Cardiac ventricle fibroblast (primary cell): ENCODE results near the gene UFC1. TPM values are rescaled to one million over a fixed set of nuclear protein-coding genes. Genes with fewer than 3 reads are reported as not detected.

Experiments
- total RNA-seq: library from RNA; depleted of rRNA; stranded (reverse); fragments of >200 nt; gene quantifications from 2 replicates; pipeline ENCODE4 v1.2.3, GENCODE V29; 2015

The UFC1 gene
- 79.6 and 90.7 TPM in 2 replicates for total RNA-seq

DNA sequence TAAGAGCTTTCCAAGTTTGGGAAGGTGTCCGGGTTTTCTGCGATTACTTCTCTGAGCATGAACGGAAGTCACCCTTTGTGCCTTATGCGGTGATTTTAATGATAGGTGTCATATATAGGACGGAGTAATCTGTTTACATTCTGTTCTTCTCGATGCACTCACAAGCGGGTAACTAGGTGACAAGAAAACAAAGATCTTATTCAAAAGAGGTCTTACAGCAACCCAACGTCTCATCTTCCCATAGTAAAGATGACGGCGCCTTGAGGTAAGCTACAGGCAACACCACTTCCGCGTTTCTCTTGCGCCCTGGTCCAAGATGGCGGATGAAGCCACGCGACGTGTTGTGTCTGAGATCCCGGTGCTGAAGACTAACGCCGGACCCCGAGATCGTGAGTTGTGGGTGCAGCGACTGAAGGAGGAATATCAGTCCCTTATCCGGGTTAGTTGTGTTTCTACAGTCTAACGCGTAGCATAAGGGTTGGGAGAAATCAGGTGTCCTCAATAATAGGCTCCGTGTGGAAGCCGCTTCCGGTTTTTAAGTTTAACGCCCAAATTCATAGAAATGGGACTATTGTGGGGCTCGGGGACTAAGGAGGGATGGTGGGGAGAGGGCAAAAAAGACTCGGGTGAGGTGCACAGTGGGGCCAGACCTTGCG lies at the start of gene UFC1:
Gene UFC1, plus strand, starts transcription at position 297 of the 656 bp plus-strand sequence. Its CDS starts 20 bp downstream, at position 317.

DNA sequence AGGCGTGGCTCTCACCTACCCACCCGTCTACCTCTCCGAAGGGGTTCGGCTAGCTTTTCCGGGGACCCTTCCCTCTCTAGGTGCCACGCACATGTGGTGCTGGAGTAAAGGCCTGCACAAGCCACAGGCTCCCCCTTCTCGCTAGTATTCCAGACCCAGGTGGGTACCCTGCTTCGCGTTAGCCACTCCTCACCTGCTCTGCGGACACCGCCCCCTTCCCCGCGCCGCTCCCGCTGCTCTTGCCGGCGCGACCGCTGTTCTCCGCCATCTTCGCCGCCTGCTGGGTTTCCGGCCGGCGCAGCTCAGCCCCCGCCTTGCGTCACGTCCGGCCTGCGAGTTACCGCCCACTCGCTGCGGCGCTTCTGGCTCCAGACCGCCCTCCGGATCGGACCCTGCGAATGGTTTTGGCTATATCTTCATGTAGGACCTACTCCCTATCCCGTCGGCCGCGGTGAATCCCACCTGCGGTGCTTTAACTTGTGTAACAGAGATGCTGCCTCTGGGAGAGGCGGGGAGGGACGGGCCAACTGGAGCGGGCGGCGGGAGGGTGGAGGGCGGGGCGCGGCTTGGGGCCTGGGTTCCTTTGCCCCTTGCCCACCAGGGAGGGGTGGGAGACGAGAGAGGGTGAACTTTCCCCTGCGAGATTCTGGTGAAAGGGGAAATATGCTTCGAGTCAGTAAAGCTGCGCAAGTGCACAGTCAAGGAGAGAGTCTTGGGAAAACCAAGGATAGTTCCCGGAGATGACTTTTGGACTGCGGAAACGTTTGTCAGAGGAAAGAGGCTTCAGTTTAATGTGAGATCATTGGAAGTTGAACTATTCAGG lies 35.8 kb upstream of the UFC1 start, which contains the start of the genes NIT1 and PFDN2:
Gene NIT1, plus strand, starts transcription at position 347 of the 823 bp plus-strand sequence. Its CDS starts 72 bp downstream, at position 419.
Gene PFDN2, minus strand, starts transcription at position 279 of the 823 bp plus-strand sequence. Its CDS starts 11 bp downstream, at position 268.

DNA sequence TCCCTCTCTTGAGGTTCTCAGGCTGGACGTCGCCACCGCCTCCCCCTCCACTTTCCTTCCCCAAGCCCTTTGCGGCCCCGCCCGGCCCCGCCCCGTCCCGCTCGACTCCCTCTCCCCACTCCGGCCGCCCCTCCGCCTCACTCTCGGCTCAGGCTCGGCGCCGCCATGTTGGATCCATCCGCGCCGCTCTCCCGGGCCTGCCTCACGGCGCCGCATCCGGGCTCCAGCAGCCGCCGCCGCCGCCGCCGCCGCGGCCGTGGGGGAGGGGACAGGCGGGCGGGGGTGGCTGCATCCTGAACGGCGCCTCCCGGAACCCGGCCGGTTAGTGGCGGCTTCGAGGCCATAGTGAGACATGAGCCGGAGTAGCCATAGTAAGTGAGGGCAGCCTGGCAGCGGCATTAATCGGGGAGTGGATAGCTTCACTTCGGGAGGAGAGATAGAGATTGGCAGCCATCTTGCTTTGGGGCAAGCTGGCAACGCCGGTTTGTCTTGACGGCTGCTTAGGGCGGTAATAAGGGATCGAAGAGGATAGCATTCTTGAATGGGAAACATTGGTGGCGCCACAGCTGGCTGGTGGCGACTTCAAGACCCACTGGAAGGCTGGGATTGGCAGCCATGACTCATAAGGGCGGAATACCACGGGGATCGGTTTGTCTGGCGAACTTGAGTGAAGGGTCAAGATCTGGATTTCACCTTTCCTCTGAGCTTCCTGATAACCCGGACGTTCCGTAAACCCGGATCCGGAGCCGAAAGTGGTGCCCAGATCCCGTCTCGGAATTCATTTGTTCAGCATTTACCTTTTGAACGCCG lies 21.2 kb upstream of the UFC1 start, which contains the start of gene DEDD:
Gene DEDD, minus strand, starts transcription at position 258 of the 810 bp plus-strand sequence. CDS start 8,205 bp downstream, outside the sequence.

DNA sequence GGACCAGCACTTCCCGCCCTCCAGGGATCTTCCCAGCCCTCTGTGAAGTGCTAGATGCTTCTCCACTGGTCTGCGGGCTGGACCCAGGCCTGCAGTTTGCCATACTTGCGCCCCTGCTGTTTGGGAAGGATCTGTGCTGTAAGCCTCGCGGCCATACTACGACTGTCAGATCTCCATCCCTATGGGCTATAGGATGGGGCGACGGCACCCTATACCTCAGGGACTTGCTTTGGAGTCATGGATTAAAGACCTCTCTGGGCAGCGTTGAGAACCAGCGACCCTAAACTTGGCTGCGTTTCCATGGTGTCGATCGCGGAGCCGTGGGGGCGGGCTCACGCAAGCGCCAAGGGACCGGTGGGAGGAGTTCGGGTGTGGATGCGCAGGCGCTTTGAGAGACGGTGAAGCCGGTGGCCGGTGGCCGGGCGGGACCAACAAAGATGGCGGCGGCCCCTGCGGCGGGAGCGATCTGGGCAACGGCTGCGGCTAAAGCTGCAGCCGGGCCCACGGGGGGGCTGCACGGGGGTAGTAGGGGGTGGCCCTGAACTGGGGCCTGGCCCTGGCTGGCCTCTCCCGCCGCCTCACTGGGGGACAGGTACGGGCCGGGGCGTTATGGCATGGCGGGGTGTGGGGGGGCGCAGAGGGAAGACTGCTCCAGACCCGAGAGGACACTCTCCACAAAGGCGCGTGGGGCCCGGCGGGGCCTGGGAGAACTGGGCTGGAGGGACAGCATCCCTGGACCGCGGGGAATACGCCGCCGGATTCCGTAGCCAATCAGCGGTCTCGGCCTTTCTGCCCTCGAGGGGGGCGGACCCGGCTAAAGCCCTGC lies 5.5 kb downstream of the UFC1 start, which contains the start of gene USP21:
Gene USP21, plus strand, starts transcription at position 414 of the 826 bp plus-strand sequence. CDS start 1,141 bp downstream, outside the sequence.

DNA sequence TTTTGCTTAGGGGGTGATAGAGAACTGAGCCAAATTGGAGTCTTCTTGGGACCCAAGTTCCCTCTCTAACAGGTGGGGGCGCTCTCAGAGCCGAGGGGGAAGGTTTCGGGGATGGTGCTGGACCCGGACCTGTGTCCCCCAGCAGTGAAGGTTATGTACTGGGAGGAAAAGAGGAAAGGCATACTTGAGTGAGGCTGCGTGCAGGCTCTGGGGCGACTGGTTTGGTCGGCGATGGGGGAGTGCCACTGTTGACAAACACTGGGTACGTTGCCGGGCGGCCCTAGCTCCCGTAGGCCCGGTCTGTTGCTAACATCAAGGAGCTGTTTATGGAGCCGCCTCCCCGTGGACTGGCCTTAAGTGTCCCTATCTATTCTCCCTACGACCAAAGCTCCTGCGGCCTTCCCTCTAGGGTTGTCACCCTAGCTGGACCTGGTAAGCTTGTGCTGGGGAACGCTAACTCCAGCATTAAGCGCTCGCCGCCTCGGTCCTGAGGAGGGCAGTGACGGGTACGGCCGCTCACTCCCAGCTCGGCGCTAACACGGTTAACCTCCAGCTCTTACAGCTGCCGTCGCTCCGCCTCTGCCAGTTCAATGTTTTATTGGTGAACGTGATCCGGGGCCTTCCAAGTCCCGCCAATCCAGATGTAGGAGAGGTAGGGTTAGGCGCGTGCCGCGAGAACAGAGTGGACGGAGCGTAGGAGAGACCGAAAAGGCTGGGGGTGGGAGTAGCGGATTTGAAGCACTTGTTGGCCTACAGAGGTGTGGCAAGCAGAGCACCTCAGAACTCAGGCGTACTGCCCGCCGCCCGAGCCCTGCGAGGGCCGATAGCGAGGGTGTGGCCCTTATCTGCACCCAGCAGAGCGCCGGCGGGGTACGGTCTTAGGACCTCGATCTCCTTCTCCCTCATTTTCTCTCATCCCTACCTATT lies 12.2 kb downstream of the UFC1 start, which contains the start of gene PPOX:
Gene PPOX, plus strand, starts transcription at position 685 of the 927 bp plus-strand sequence. CDS start 422 bp downstream, outside the sequence.

DNA sequence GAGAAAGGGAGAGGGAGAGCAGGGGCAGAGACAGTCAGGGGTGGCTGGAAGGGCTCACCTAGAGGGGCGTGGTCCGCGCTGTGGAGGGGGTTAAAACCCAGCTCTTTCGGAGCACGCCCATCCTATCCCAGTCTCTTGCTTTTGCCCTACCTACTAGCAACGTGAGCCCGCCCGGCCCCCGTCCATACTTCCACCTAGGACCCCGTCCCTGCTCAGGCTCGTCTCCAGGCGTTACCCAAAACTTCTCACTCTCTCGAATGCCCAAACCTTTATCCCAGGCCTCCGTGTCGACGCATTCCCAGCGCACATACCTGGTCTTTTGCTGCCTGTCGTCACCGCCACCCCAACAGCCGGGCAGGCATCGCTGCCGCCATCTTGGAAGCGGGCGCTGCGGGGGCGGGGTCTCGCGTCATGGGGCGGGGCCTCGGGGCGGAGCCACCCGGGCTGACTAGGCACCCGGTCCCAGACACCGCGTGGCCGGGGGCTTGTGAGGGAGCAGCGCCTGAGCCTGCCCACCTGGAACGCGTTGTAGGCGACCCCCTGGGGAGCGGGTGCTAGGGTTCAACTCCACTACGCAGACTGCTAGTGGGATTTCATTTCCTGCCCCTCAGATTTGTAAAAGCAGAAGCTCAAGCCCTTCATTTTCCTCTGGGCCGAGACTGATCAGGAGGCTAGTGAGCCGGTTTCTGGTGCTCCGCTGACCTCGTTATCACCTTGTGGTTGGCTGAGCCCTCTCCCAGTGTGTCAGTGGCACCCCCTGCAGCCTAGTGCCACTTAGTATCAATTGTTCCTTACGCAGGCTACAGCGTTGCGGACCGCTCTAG lies 23.5 kb downstream of the UFC1 start, which contains the start of gene B4GALT3:
Gene B4GALT3, minus strand, starts transcription at position 396 of the 824 bp plus-strand sequence. CDS start 1,447 bp downstream, outside the sequence.

DNA sequence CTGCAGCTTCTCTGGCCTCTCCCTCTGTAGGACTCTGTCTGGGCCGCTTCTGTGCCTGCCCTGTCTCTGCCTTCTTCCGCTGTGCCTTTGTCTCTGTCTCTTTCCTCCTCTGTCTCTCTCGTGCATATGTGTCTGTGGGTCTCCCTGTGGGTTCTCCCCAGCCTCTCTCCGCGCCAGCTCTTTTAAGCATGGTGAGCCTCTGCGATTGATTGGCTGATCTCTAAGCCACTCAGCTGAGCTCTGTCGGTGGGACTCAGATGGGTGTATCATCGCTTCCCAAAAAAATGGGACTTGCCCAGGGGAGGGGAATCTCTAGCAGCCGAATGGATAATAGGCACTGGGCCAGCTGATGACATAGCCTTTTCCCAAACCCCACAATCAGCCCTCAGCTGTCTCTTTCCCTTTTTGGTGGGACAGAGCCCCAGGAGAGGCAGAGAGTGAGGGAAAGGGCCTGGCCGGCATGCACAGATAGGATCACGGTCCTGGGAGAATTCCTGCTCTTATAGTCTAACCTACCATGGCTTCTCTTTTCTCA lies 45.2 kb downstream of the UFC1 start, which contains the start of gene ADAMTS4:
Gene ADAMTS4, minus strand, starts transcription at position 158 of the 535 bp plus-strand sequence. CDS start 427 bp downstream, outside the sequence.

DNA sequence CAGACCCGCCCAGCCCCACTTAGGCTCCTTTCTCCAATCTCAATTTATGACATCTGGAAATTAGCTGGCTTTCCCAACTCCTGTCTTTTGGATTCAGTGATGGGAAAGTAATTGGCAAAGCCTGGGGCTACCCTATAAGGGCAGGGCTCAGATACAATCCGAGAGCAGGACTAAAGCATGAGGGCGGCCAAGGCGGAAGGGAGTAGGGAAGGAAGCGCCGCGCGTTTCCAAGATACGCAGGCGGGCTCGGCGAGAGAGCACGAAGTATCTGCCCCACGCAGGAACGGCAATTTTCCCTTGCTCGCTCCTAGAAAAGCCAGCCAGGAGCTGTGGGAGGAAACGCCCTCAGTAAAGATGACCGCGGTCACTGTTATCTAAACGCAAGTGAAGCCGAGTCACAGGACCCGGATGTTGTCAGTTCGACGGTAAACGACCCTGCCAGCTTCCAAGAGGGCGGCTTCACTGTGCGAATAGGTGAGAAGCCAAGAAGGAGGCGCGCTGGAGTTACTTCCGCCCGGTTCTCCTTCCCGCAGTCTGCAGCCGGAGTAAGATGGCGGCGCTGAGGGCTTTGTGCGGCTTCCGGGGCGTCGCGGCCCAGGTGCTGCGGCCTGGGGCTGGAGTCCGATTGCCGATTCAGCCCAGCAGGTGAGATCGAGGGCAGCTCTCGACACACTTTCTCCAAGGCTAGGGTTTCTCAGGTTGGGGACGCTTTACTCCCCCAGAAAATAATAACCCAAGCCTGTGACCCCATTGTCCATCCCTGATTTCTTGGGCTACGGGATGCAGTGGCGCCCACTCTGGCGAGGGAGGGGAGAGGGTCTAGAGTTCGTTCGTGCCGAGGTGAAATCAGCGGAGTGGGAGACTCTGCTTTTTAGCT lies 48.3 kb downstream of the UFC1 start, which contains the start of gene NDUFS2:
Gene NDUFS2, plus strand, starts transcription at position 532 of the 877 bp plus-strand sequence. Its CDS starts 19 bp downstream, at position 551.

Other genes starting within 250 kb of the UFC1 start
- not detected in 2 replicates for gene ITLN2, start 199.2 kb upstream of the UFC1 start, total RNA-seq
- gene F11R, start 132.8 kb upstream of the UFC1 start, total RNA-seq, result 4.1 and 10.9 TPM in 2 replicates
- gene TSTD1, start 115.0 kb upstream of the UFC1 start, total RNA-seq, result 14.5 and 21.0 TPM in 2 replicates
- gene USF1, start 108.0 kb upstream of the UFC1 start, total RNA-seq, result 25.1 and 30.8 TPM in 2 replicates
- not detected in 2 replicates for gene ARHGAP30, start 84.1 kb upstream of the UFC1 start, total RNA-seq
- 0.10 TPM in 1 of 2 replicates, not detected in the other for gene NECTIN4, start 64.4 kb upstream of the UFC1 start, total RNA-seq
- gene KLHDC9, start 55.6 kb upstream of the UFC1 start, total RNA-seq, result 2.0 and 2.6 TPM in 2 replicates
- 34.9 and 36.8 TPM in 2 replicates for gene PFDN2, start 35.9 kb upstream of the UFC1 start, total RNA-seq
- gene NIT1, start 35.9 kb upstream of the UFC1 start, total RNA-seq, result 12.6 and 18.6 TPM in 2 replicates
- gene DEDD, start 21.3 kb upstream of the UFC1 start, total RNA-seq, result 26.5 and 28.1 TPM in 2 replicates
- 11.8 and 16.2 TPM in 2 replicates for gene USP21, start 5.5 kb downstream of the UFC1 start, total RNA-seq
- 6.2 and 7.9 TPM in 2 replicates for gene PPOX, start 12.4 kb downstream of the UFC1 start, total RNA-seq
- gene B4GALT3, start 23.5 kb downstream of the UFC1 start, total RNA-seq, result 17.4 and 22.2 TPM in 2 replicates
- gene ADAMTS4, start 45.1 kb downstream of the UFC1 start, total RNA-seq, result 2.2 and 3.6 TPM in 2 replicates
- gene NDUFS2, start 48.4 kb downstream of the UFC1 start, total RNA-seq, result 73.1 and 95.8 TPM in 2 replicates
- not detected in 2 replicates for gene FCER1G, start 61.3 kb downstream of the UFC1 start, total RNA-seq
- not detected in 2 replicates for gene APOA2, start 69.7 kb downstream of the UFC1 start, total RNA-seq
- 2.7 and 5.8 TPM in 2 replicates for gene TOMM40L, start 72.1 kb downstream of the UFC1 start, total RNA-seq
- gene NR1I3, start 84.2 kb downstream of the UFC1 start, total RNA-seq, result not detected in 2 replicates
- gene PCP4L1, start 104.8 kb downstream of the UFC1 start, total RNA-seq, result not detected in 2 replicates
- gene MPZ, start 156.0 kb downstream of the UFC1 start, total RNA-seq, result 0.44 and 0.50 TPM in 2 replicates
- 133 and 154 TPM in 2 replicates for gene SDHC, start 160.4 kb downstream of the UFC1 start, total RNA-seq
- gene CFAP126, start 213.9 kb downstream of the UFC1 start, total RNA-seq, result not detected in 2 replicates